GM12892 (cell line): ENCODE results near the gene HSPH1.

Experiments used
- POLR2A ChIP-seq: IDR thresholded peaks from 2 replicates; pipeline ENCODE4 v1.6.1; 2011; ENCODE audit warnings: low read depth, low read length, control low read depth
- POLR2AphosphoS5 ChIP-seq: IDR thresholded peaks from 2 replicates; pipeline ENCODE4 v1.6.1; 2011; ENCODE audit warnings: low read depth, low read length, control low read depth
- TAF1 ChIP-seq: IDR thresholded peaks from 2 replicates; pipeline ENCODE4 v1.6.1; 2011; ENCODE audit warnings: low read depth, mild to moderate bottlenecking, control low read depth, low read length, borderline replicate concordance

- TF ChIP-seq POLR2A (no peak), POLR2AphosphoS5 (no peak), TAF1 (no peak)
These were observed 16.3 kb downstream of the HSPH1 start for GRCh38 chr13:31145417-31145816.
